Effector memory CD4-positive, alpha-beta T cell (primary cell): ENCODE data around the gene MACC1.

Source experiments
- DNase-seq, 3 donors: peaks; one replicate each; pipeline ENCODE4 v3.0.0-alpha.2; 2020
- H3K27ac ChIP-seq: 2 replicates; pipeline ENCODE4 v1.7.0; 2013; ENCODE audit warnings: mild to moderate bottlenecking, low read length, moderate library complexity; ENCODE audit not compliant: insufficient read depth, poor library complexity, severe bottlenecking
- H3K27me3 ChIP-seq: replicated peaks from 2 replicates; pipeline ENCODE4 v1.7.0; 2013; ENCODE audit warnings: mild to moderate bottlenecking, low read length; ENCODE audit not compliant: insufficient read depth, control insufficient read depth, poor library complexity, severe bottlenecking
- H3K36me3 ChIP-seq: 2 replicates; pipeline ENCODE4 v1.7.0; 2013; ENCODE audit warnings: mild to moderate bottlenecking, low read length, moderate library complexity; ENCODE audit not compliant: control insufficient read depth, insufficient read depth
- H3K4me1 ChIP-seq: 2 replicates; pipeline ENCODE4 v1.7.0; 2013; ENCODE audit warnings: low read length, mild to moderate bottlenecking; ENCODE audit not compliant: control insufficient read depth, insufficient read depth, poor library complexity, severe bottlenecking
- H3K4me3 ChIP-seq: 2 replicates; pipeline ENCODE4 v1.7.0; 2013; ENCODE audit warnings: low read length, low read depth, mild to moderate bottlenecking; ENCODE audit not compliant: insufficient read depth, poor library complexity, severe bottlenecking
- H3K9me3 ChIP-seq: 2 replicates; pipeline ENCODE4 v1.7.0; 2013; ENCODE audit warnings: mild to moderate bottlenecking, low read length, moderate library complexity; ENCODE audit not compliant: control insufficient read depth

MACC1 gene

GRCh38 chr7:20185988-20186387 lies 31.2 kb downstream of the MACC1 start:
- no peak overlapping the region for H3K4me3 ChIP-seq
- DNase-seq: no peak
- H3K27me3 ChIP-seq: no peaks in the 10 kb centered on the region
- no peak overlapping the region for H3K27ac ChIP-seq
- H3K36me3 ChIP-seq: no peaks in the 10 kb centered on the region
- H3K4me1 ChIP-seq: no peaks in the 10 kb centered on the region
- H3K9me3 ChIP-seq: no peaks in the 10 kb centered on the region

GRCh38 chr7:20183086-20183485 lies 34.1 kb downstream of the MACC1 start:
- Histone ChIP-seq H3K9me3 (no peaks in the 10 kb centered on the region), H3K4me3 (no peak overlapping the region), H3K27me3 (no peaks in the 10 kb centered on the region), H3K36me3 (no peaks in the 10 kb centered on the region), H3K27ac (no peak overlapping the region), H3K4me1 (no peaks in the 10 kb centered on the region)
- no peak for DNase-seq

GRCh38 chr7:20176578-20177242 lies 40.5 kb downstream of the MACC1 start:
- Histone ChIP-seq H3K4me1 (no peaks in the 10 kb centered on the region), H3K27ac (no peak overlapping the region), H3K27me3 (no peaks in the 10 kb centered on the region), H3K9me3 (no peaks in the 10 kb centered on the region), H3K4me3 (no peak overlapping the region), H3K36me3 (no peaks in the 10 kb centered on the region)
- no peak for DNase-seq

- H3K9me3 ChIP-seq: no peaks in the 10 kb centered on the region
- no peaks in the 10 kb centered on the region for H3K4me1 ChIP-seq
- no peak overlapping the region for H3K27ac ChIP-seq
- H3K27me3 ChIP-seq: no peaks in the 10 kb centered on the region
- H3K36me3 ChIP-seq: no peaks in the 10 kb centered on the region
- no peak for DNase-seq
- no peak overlapping the region for H3K4me3 ChIP-seq
These were observed 43.4 kb downstream of the MACC1 start for GRCh38 chr7:20173828-20174227.

DNA sequence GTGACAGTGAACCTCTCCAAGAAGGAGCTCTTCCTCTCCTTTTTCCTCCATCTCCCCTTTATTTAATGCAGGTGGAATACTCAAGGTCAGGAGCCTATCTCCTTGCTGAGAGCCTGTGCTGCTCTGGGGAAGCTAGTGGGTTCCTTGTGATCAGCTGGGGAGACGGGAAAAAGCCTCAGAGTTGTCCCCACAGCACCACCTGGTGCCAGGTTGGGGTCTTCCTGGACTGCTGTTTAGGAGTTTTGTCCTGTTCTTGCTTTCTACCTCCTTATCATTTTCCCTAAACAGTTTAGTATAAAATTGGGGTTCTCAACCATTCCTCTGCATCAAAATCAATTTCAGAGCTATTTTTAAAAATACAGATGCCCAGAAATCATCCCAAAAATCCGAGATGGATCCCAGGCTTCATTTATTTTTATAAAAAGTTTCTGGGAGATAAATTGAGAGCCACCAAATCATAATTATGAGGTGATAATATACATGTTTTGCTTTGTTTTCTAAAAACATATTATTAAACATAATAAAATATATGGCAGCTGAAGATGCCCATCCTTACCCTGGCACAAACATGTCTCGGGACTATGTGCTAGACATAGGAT lies 44.3 kb downstream of the MACC1 start:
- DNase-seq: no peak
- H3K27me3 ChIP-seq: no peaks in the 10 kb centered on the region
- no peaks in the 10 kb centered on the region for H3K36me3 ChIP-seq
- H3K4me3 ChIP-seq: no peak overlapping the region
- H3K9me3 ChIP-seq: no peaks in the 10 kb centered on the region
- H3K27ac ChIP-seq: no peak overlapping the region
- no peaks in the 10 kb centered on the region for H3K4me1 ChIP-seq

DNA sequence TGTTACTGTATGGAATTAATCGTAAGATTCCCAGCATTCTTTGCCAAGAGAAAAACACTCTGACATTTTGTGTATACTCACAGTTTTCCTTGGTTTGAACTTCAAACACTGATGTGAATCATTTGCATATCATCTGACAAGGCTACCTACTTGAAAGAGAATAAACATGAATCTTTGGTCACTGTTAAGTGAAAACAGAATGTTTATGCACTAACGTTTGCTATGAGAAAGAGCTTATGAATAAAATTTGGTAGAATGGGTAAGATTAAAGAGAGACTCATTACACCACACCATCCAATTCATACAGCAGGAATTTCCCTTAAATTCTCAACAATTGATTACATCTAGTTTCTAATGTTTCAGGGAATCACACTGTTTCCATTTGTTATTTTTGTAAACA lies 46.6 kb downstream of the MACC1 start:
- no peak for DNase-seq
- Histone ChIP-seq H3K27ac (no peak overlapping the region), H3K27me3 (no peaks in the 10 kb centered on the region), H3K9me3 (no peaks in the 10 kb centered on the region), H3K4me1 (no peaks in the 10 kb centered on the region), H3K36me3 (no peaks in the 10 kb centered on the region), H3K4me3 (no peak overlapping the region)

DNA sequence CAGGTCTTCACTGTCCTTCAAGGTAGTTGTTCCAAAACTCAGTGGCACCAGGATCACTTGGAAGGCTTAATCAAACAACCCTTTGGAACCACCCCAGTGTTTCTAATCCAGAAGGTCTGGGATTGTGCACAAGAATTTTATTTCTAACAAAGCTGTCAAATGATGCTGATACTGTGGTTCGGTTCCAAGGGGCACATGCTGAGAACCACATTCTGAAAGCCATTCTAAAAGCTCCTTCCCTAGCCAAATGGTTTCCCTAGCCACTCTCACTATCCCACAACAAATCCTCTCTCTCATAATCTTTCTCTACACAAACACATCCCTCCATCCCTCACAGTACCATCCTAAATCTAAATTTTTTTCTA lies 52.1 kb downstream of the MACC1 start:
- H3K9me3 ChIP-seq: no peaks in the 10 kb centered on the region
- no peak overlapping the region for H3K4me3 ChIP-seq
- H3K27ac ChIP-seq: no peak overlapping the region
- no peak for DNase-seq
- H3K27me3 ChIP-seq: no peaks in the 10 kb centered on the region
- H3K36me3 ChIP-seq: no peaks in the 10 kb centered on the region
- no peaks in the 10 kb centered on the region for H3K4me1 ChIP-seq

DNA sequence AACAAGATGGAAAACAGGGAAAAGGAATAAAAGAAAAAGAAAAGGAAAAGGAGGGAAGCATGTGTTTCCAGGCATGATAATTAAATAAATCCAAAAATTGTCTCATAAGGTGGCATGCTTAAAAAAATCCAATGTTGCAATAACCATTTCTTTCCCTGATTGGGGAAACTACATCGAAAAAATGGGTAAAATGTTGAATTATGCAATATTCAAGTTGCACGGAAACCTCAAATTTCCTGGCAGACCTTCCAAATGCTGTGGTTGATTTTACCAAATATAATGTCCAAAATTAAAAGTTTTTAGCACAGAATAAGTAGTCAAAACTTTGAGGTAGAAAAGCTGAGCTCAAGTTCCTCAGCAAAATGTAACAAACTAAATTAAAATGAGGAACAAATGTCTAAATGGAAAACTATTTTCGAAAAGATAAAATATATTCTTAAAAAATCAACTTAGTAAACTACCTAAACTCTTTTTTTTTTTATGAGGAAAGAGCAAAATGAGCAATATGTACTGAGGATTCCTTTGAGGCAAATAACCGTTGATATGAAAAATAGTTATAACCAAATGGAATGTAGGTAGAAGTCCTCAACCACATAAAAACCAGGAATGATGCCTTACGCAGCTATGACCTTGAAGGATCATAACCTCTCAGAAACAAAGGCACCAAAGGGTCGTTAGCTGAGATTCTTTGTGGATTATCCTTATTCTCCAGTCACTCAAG lies 52.6 kb downstream of the MACC1 start:
- no peaks in the 10 kb centered on the region for H3K9me3 ChIP-seq
- no peak overlapping the region for H3K27ac ChIP-seq
- no peaks in the 10 kb centered on the region for H3K36me3 ChIP-seq
- DNase-seq: no peak
- H3K4me1 ChIP-seq: no peaks in the 10 kb centered on the region
- H3K27me3 ChIP-seq: no peaks in the 10 kb centered on the region
- no peak overlapping the region for H3K4me3 ChIP-seq

DNA sequence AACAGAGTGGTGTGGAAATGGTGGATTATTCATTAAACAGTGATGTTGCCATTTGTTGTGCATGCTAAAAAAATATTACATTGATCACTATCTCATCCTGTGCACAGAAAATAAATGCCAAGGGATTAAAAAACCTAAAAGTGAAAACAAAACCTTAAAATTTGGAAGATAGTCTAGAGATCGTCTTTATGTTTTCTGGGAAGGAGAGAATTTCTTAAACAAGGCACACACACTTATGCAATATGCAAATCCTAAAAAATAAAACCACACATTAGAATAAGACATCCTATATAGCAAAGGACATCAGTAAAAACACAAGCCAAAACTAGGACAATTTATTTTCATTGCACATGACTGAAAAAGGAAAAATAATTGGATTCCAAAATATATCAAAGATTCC lies 54.5 kb downstream of the MACC1 start:
- no peaks in the 10 kb centered on the region for H3K27me3 ChIP-seq
- DNase-seq: no peak
- H3K4me1 ChIP-seq: no peaks in the 10 kb centered on the region
- H3K4me3 ChIP-seq: no peak overlapping the region
- H3K9me3 ChIP-seq: no peaks in the 10 kb centered on the region
- H3K36me3 ChIP-seq: no peaks in the 10 kb centered on the region
- H3K27ac ChIP-seq: no peak overlapping the region

- no peaks in the 10 kb centered on the region for H3K4me1 ChIP-seq
- H3K27me3 ChIP-seq: no peaks in the 10 kb centered on the region
- H3K27ac ChIP-seq: no peak overlapping the region
- no peaks in the 10 kb centered on the region for H3K9me3 ChIP-seq
- H3K4me3 ChIP-seq: no peak overlapping the region
- no peaks in the 10 kb centered on the region for H3K36me3 ChIP-seq
- no peak for DNase-seq
These were observed 57.9 kb downstream of the MACC1 start for GRCh38 chr7:20159226-20159747.
